HepG2 (cell line): Measurements from ENCODE around the gene NLRC5. TPM values are rescaled to one million over a fixed set of nuclear protein-coding genes. Genes with fewer than 3 reads are reported as not detected.
"Not testable (repeated sequence)": the region's sequence is repeated elsewhere in the genome, so short reads cannot be mapped to it uniquely, and the experiment has no call there.

Experiments used
- ATAC-seq: fragments of 200-7000 bp; cut with Tn5 transposase; 3 replicates; pipeline ENCODE4 v1.9.1; 2020; ENCODE audit warnings: mild to moderate bottlenecking, moderate library complexity
- BruUV-seq: library from RNA; stranded (reverse); fragments of 400-500 nt; replicated peaks from 2 replicates; lab custom pipeline; 2021; lab: Mats Ljungman, UMichigan
- CTCF ChIA-PET: fragments of 300-600 bp; formaldehyde crosslinking; extraction: SDS; loops from one replicate; lab custom pipeline; 2021; ENCODE audit warnings: low total read pairs, inconsistent platforms, low intra/inter-chr PET ratio; lab: Yijun Ruan, JAX
- POLR2A ChIA-PET: fragments of 350-600 bp; sonication (Branson Sonifier 250); formaldehyde crosslinking; loops from one replicate; lab custom pipeline; 2020; ENCODE audit warnings: antibody characterized with exemption, inconsistent platforms; lab: Yijun Ruan, JAX
- DNase-seq: peaks from one replicate; pipeline ENCODE4 v3.0.0-alpha.2; 2015; ENCODE audit warnings: low spot score
- FAIRE-seq: peaks from 3 replicates; lab custom pipeline; 2011; peaks lifted over from hg19 to GRCh38; lab: Jason Lieb, UNC
- H2AFZ ChIP-seq: one replicate; pipeline ENCODE4 v1.6.1; 2011; ENCODE audit warnings: low read length, inconsistent platforms
- H3K27ac ChIP-seq: fragments of 300-600 bp; 3 replicates; pipeline ENCODE4 v1.8.0; 2011; ENCODE audit warnings: mixed run types, mild to moderate bottlenecking, mixed read lengths, low read length, inconsistent platforms; ENCODE audit not compliant: insufficient read depth; ENCODE audit errors: extremely low read length
- H3K27me3 ChIP-seq, 2 experiments: fragments of 200-600 bp in 1 of 2; 2 replicates in 1 of 2; 3 replicates in 1 of 2; pipeline versions ENCODE4 v1.6.0 to v1.8.0; 2011; ENCODE audit warnings: low read length in 2 of 2, mild to moderate bottlenecking in 2 of 2, moderate library complexity in 2 of 2, inconsistent platforms in 1 of 2; ENCODE audit not compliant: insufficient read depth in 2 of 2, control insufficient read depth in 1 of 2
- H3K36me3 ChIP-seq, 2 experiments: fragments of 200-600 bp in 1 of 2; replicated peaks in 1 of 2; 2 replicates in 1 of 2; 3 replicates in 1 of 2; pipeline versions ENCODE4 v1.5.1 to v1.8.0; 2011; ENCODE audit warnings: low read length in 2 of 2, inconsistent platforms in 1 of 2; ENCODE audit not compliant: insufficient read depth in 2 of 2, control insufficient read depth in 1 of 2
- H3K4me1 ChIP-seq: 2 replicates; pipeline ENCODE4 v1.5.1; 2012; ENCODE audit warnings: low read length, inconsistent platforms; ENCODE audit not compliant: insufficient read depth
- H3K4me2 ChIP-seq: 2 replicates; pipeline ENCODE4 v1.6.0; 2011; ENCODE audit warnings: low read depth, low read length, inconsistent platforms
- H3K4me3 ChIP-seq, 3 experiments: fragments of 200-600 bp in 1 of 3; sonication (generic), shearing (Covaris generic) in 1 of 3; replicated peaks in 1 of 3; 2 replicates each; pipeline ENCODE4 v1.5.1; 2011 to 2016; ENCODE audit warnings: low read length in 3 of 3, inconsistent platforms in 2 of 3, low read depth in 2 of 3, mild to moderate bottlenecking in 2 of 3, control low read depth in 1 of 3, mixed read lengths in 1 of 3; ENCODE audit not compliant: insufficient read depth in 1 of 3
- H3K79me2 ChIP-seq: one replicate; pipeline ENCODE4 v1.6.1; 2011; ENCODE audit warnings: low read length, inconsistent platforms; ENCODE audit not compliant: insufficient read depth
- H3K9ac ChIP-seq: 2 replicates; pipeline ENCODE4 v1.6.0; 2011; ENCODE audit warnings: mild to moderate bottlenecking, low read depth, low read length, inconsistent platforms; ENCODE audit not compliant: insufficient read depth
- H3K9me3 ChIP-seq: 2 replicates; pipeline ENCODE4 v1.5.1; 2012; ENCODE audit warnings: mild to moderate bottlenecking, low read length
- H4K20me1 ChIP-seq: 2 replicates; pipeline ENCODE4 v1.6.0; 2011; ENCODE audit warnings: inconsistent platforms, mild to moderate bottlenecking, low read length, moderate library complexity; ENCODE audit not compliant: insufficient read depth
- ATF7 ChIP-seq, 2 experiments: fragments of 450-650 bp in 1 of 2; sonication (generic) in 1 of 2; formaldehyde crosslinking in 1 of 2; IDR thresholded peaks; 2 replicates each; pipeline versions ENCODE4 v1.4.0 to v1.6.1; 2016 to 2020; ENCODE audit warnings: antibody characterized with exemption in 1 of 2, mild to moderate bottlenecking in 1 of 2, missing genetic modification reagents in 1 of 2
- BCL6 ChIP-seq: IDR thresholded peaks from 2 replicates; pipeline ENCODE4 v1.6.1; 2016; ENCODE audit warnings: missing genetic modification reagents, missing compliant biosample characterization
- FOXA1 ChIP-seq, 2 experiments: fragments of 450-650 bp in 1 of 2; sonication (generic) in 1 of 2; formaldehyde crosslinking in 1 of 2; IDR thresholded peaks; 2 replicates each; pipeline versions ENCODE4 v1.4.0 to v1.6.1; 2016 to 2020; ENCODE audit warnings: missing genetic modification reagents in 1 of 2
- TIGD3 ChIP-seq: sonication (generic); formaldehyde crosslinking; IDR thresholded peaks from 2 replicates; pipeline ENCODE4 v1.5.1; 2020; ENCODE audit warnings: mild to moderate bottlenecking, missing genetic modification reagents, borderline replicate concordance
- ZMAT3 ChIP-seq: sonication (generic); formaldehyde crosslinking; conservative IDR thresholded peaks from 2 replicates; pipeline ENCODE4 v1.7.0; 2021; ENCODE audit warnings: missing genetic modification reagents
- ZMYM3 ChIP-seq: sonication (generic); formaldehyde crosslinking; IDR thresholded peaks from 2 replicates; pipeline ENCODE4 v1.5.1; 2020; ENCODE audit warnings: mild to moderate bottlenecking, missing genetic modification reagents
- WGBS: methylation state at CpG from one replicate; pipeline ENCODE4 v1.1.6; 2017; ENCODE audit warnings: low lambda C conversion rate; 5-methylcytosine and 5-hydroxymethylcytosine counted together
- in situ Hi-C: cut with HindIII; loops from 2 replicates; pipeline ENCODE4 v1.10.0; 2017; ENCODE audit warnings: low pct_unique_long_range_greater_than_20kb; ENCODE audit not compliant: extremely low pct_ligation_motif_present
- intact Hi-C: fragments of 100-400 bp; cut with micrococcal nuclease; formaldehyde crosslinking; loops from one replicate; pipeline ENCODE4 v1.10.0; 2022; ENCODE audit not compliant: unreplicated experiment
- polyA plus RNA-seq, 8 experiments: library from polyadenylated mRNA; depleted of rRNA in 3 of 8; stranded (reverse) in 7 of 8; unstranded in 1 of 8; fragments of >200 nt; fragmentation: Illumina TruSeq in 4 of 8; extraction: Trizol in 4 of 8; gene quantifications; 2 replicates each; pipeline versions ENCODE4 v1.2.1 to v1.2.3, GENCODE V29; 2011 to 2016; ENCODE audit warnings: low read depth in 4 of 8, missing spikeins in 1 of 8, mixed read lengths in 1 of 8; ENCODE audit not compliant: insufficient read depth in 1 of 8
- total RNA-seq, 5 experiments: library from RNA; depleted of rRNA; stranded (reverse); fragments of >200 nt; fragmentation: Illumina TruSeq; extraction: Trizol; gene quantifications; 2 replicates each; pipeline ENCODE4 v1.2.3, GENCODE V29; 2016; ENCODE audit warnings: low read depth in 1 of 5
- TF ChIP-seq, protein P1 (sequence below), 2 experiments: fragments of 450-650 bp in 1 of 2; sonication (generic) in 1 of 2; formaldehyde crosslinking; IDR thresholded peaks; 2 replicates each; pipeline versions ENCODE4 v1.5.0 to v1.8.0; 2020 to 2022; ENCODE audit warnings: mild to moderate bottlenecking in 1 of 2, missing genetic modification reagents in 1 of 2

The NLRC5 gene
- total and polyA plus RNA-seq, 2 of the 13 experiments (the other 11 are each of a cell fraction or from before 2014, with no cell fraction given) = 6.3 to 12.7 TPM

DNA sequence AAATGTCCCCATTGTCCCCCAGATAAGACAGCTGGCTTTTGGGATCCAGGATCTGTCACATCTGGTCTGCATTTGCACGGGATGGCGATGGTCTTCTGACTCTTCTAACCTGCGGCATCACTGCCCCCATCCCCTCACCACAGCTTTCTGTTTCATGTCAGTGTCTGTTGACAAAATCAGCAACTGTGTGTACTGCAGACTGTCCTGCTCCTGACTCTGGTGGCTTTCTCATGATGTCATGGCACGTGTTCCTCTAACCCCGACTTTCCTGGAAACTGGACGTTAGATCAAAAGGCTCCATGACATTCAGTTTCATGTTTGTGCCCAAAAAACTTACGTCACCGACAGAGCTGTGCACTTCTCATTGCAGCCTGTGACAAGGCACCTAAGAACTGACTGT lies 73.0 kb downstream of the NLRC5 start (continued):
- TF ChIP-seq, protein P1, sequence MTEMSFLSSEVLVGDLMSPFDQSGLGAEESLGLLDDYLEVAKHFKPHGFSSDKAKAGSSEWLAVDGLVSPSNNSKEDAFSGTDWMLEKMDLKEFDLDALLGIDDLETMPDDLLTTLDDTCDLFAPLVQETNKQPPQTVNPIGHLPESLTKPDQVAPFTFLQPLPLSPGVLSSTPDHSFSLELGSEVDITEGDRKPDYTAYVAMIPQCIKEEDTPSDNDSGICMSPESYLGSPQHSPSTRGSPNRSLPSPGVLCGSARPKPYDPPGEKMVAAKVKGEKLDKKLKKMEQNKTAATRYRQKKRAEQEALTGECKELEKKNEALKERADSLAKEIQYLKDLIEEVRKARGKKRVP (CRISPR knock-in tag; IDR thresholded peaks at IDR 0.05) = 0 out of 4 replicates have a peak, but pooled peaks of 1 of the 2 experiments have one; percentile 24
- peak; percentile 53; the same call in 1 of the 2 replicates for TF ChIP-seq BCL6
- no peak for TF ChIP-seq ZMAT3 (CRISPR knock-in tag)
- no peak for TF ChIP-seq FOXA1 (IDR thresholded peaks at IDR 0.05)
- TF ChIP-seq FOXA1 (CRISPR knock-in tag; IDR thresholded peaks at IDR 0.05) = 0 out of 2 replicates have a peak, but pooled peaks have one; percentile 26
- peak; percentile 75 for TF ChIP-seq ATF7 (IDR thresholded peaks at IDR 0.05)
- no peak for TF ChIP-seq ATF7 (CRISPR knock-in tag; IDR thresholded peaks at IDR 0.05)
- no peak for TF ChIP-seq TIGD3 (CRISPR knock-in tag)

GRCh38 chr16:57063189-57063588 lies 73.8 kb downstream of the NLRC5 start:
- H2AFZ ChIP-seq, DNase-seq, H3K9me3 ChIP-seq, FAIRE-seq, H4K20me1 ChIP-seq, intact Hi-C loops, CTCF ChIA-PET, BruUV-seq, H3K79me2 ChIP-seq, H3K4me2 ChIP-seq, POLR2A ChIA-PET, ATAC-seq, H3K9ac ChIP-seq, H3K4me3 ChIP-seq, in situ Hi-C loops, H3K36me3 ChIP-seq, H3K27ac ChIP-seq: not testable (repeated sequence)
- Histone ChIP-seq H3K27me3 (peaks cover 2 to 26% of the 10 kb centered on the region in 2 experiments; a peak in 4 of 5 replicates), H3K4me1 (peaks cover 26% of the 10 kb centered on the region)
- TF ChIP-seq ZMYM3 (CRISPR knock-in tag) = 0 out of 2 replicates have a peak, but pooled peaks have one; percentile 18
- WGBS = 66% methylated on average over 8 of the region's 8 CpGs
